Activated naive CD4-positive, alpha-beta T cell treated with anti-CD3 and anti-CD28 coated beads for 36 hours (primary cell): Measurements from ENCODE around the gene FRMD6. TPM values are rescaled to one million over a fixed set of nuclear protein-coding genes. Genes with fewer than 3 reads are reported as not detected.
A peak's percentile ranks its signal among the peaks of the same experiment; 100 is the strongest.

Source experiments
- CTCF ChIA-PET: fragments of 350-600 bp; sonication (Branson Sonifier 250); formaldehyde crosslinking; loops from one replicate; lab custom pipeline; 2021; ENCODE audit warnings: antibody characterized with exemption; lab: Charles Lee
- DNase-seq: peaks from one replicate; pipeline ENCODE4 v3.0.0-alpha.2; 2020
- H3K27ac Mint-ChIP-seq: one replicate; pipeline ENCODE4 v1.8.0; 2021; ENCODE audit warnings: mild to moderate bottlenecking, mixed read lengths
- H3K27me3 Mint-ChIP-seq: one replicate; pipeline ENCODE4 v1.8.0; 2021; ENCODE audit warnings: low read depth, mixed read lengths
- H3K36me3 Mint-ChIP-seq: one replicate; pipeline ENCODE4 v1.8.0; 2021; ENCODE audit warnings: low read depth, mixed read lengths
- H3K4me1 Mint-ChIP-seq: one replicate; pipeline ENCODE4 v1.8.0; 2021; ENCODE audit warnings: low read depth, mixed read lengths
- H3K4me3 Mint-ChIP-seq: one replicate; pipeline ENCODE4 v1.8.0; 2021; ENCODE audit warnings: mild to moderate bottlenecking, moderate library complexity, mixed read lengths
- H3K9me3 Mint-ChIP-seq: one replicate; pipeline ENCODE4 v1.8.0; 2021; ENCODE audit warnings: mixed read lengths
- intact Hi-C: fragments of 100-400 bp; cut with micrococcal nuclease; formaldehyde crosslinking; loops from one replicate; pipeline ENCODE4 v1.15.1; 2023
- total RNA-seq, 2 experiments: library from RNA; stranded (reverse); gene quantifications; one replicate each; pipeline ENCODE4 v1.2.3, GENCODE V29; 2021

The FRMD6 gene
- total RNA-seq, 2 experiments from 2014 or later = 3.0 to 3.2 TPM

DNA sequence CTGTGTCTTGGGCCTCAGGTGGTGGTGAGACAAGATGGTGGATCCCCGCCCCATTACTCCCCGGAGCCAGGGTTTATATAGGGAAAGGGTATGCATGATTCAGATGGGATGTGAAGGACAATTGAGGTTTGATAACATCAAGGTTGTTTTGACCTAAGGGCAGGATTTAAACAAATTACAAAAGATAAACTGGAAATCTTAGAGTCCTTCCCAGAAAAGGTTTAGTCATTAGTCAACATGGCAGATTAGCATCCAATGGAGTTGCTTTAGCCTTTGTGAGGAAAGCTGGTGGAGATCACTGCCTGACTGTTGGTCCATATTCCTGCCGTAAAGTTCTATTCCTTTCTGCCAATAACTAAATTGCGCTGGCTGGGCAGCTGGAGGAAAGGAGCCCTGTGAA is 15.6 kb upstream of the FRMD6 start:
- CTCF ChIA-PET = no interaction called here
- Mint-ChIP-seq H3K27me3 (peaks cover 20% of the 10 kb centered on the region), H3K36me3 (no peaks in the 10 kb centered on the region), H3K9me3 (no peaks in the 10 kb centered on the region), H3K4me3 (no peak overlapping the region), H3K4me1 (peaks cover 7% of the 10 kb centered on the region), H3K27ac (no peak overlapping the region)
- DNase-seq = no peak
- intact Hi-C loops = no loop called here

DNA sequence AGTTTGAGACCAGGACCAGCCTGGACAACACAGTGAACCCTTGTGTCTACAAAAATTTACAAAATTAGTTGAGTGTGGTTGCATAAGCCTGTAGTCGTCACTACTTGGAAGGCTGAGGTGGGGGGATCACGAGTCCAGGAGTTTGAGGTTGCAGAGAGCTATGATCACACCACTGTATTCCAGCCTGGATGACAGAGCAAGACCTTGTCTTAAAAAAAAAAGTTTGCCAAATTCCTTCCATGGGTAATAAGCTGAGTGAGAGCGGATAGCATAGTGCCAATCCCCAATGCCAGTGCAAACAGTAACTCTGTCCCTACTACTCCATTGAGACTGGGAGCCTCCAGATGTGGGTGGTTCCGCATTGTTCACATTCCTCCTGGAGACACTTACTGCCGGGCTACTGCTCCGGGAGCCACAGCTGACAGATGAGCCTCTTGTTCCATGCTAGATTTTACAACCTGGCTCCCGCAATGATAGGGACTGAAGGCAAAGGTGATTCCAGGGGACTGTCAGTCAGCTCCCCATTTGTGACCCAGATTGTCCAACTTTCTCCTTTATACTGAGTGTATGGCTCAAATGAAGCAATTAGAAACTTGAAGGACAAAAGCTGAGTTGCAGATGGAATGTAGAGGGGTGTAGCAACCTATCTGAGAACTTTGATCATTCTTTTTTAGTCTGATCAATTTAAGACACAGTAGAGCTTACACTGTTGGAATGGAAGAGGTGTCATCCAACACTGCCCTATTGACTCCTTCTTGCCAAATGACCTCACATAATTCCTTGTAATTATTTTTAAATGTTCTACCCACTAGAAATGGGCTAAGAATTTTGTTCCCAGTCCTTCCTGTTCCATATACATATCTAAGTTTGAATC is 13.4 kb upstream of the FRMD6 start:
- intact Hi-C loops = no loop called here
- Mint-ChIP-seq H3K9me3 (no peaks in the 10 kb centered on the region), H3K27me3 (peaks cover 20% of the 10 kb centered on the region), H3K36me3 (no peaks in the 10 kb centered on the region), H3K4me1 (no peaks in the 10 kb centered on the region), H3K27ac (no peak overlapping the region), H3K4me3 (no peak overlapping the region)
- CTCF ChIA-PET = interaction anchor here (1.4 kb wide), 1 partner anchor 14 kb away, joined by 4 read pairs; the partner anchor contains the start of gene FRMD6
- DNase-seq = no peak

DNA sequence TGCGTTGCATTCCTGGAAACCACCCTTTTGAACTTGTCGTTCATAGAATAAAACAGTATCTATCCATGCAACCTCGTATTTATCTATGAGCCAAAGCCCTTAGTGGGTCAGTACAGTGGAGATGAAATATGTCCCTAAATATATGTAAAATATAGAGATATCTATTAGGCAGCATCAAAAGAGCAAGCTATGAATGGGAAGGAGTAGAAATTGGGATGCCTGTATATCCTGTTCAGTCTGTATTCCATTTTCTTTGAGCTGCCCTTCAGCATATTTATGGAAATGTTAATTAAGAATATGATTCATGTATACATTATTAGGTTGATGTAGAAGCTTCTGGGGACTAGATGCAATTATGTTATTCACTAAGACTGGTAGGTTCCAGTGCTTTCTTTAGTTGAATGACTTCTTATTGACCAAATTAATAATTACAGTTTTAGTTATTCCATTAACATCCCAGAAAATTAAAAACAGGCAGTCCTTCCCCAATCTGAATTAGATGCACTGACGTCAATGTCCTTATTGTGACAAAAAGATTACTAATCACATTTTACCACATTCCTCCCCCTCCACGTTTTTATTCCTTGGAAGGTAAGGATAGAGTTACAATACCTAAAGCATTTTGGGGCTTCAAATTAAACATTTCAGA is 11.9 kb upstream of the FRMD6 start:
- H3K4me1 Mint-ChIP-seq = no peaks in the 10 kb centered on the region
- intact Hi-C loops = no loop called here
- DNase-seq = no peak
- no peaks in the 10 kb centered on the region for H3K36me3 Mint-ChIP-seq
- no peak overlapping the region for H3K27ac Mint-ChIP-seq
- no peaks in the 10 kb centered on the region for H3K9me3 Mint-ChIP-seq
- peaks cover 16% of the 10 kb centered on the region for H3K27me3 Mint-ChIP-seq
- CTCF ChIA-PET = interaction anchor here (0.7 to 1.4 kb wide), 2 partner anchors 13 to 17 kb away, joined by 3 to 4 read pairs; partner anchors contain the start of gene FRMD6
- H3K4me3 Mint-ChIP-seq = no peak overlapping the region

- Mint-ChIP-seq H3K36me3 (no peaks in the 10 kb centered on the region), H3K4me1 (no peaks in the 10 kb centered on the region), H3K9me3 (no peaks in the 10 kb centered on the region), H3K27me3 (peaks cover under 1% of the 10 kb centered on the region), H3K27ac (no peak overlapping the region), H3K4me3 (no peak overlapping the region)
- CTCF ChIA-PET = interaction anchor here (2.3 kb wide), 1 partner anchor 9 kb away, joined by 8 read pairs; the partner anchor contains the start of gene FRMD6
- DNase-seq = no peak
- intact Hi-C loops = no loop called here
Measured at GRCh38 chr14:51643140-51643539, 8.6 kb upstream of the FRMD6 start.

- Mint-ChIP-seq H3K4me1 (no peaks in the 10 kb centered on the region), H3K27ac (no peak overlapping the region), H3K36me3 (no peaks in the 10 kb centered on the region), H3K9me3 (no peaks in the 10 kb centered on the region), H3K4me3 (no peak overlapping the region), H3K27me3 (no peaks in the 10 kb centered on the region)
- CTCF ChIA-PET = interaction anchor here (2.3 kb wide), 1 partner anchor 8 kb away, joined by 8 read pairs; the partner anchor contains the start of gene FRMD6
- intact Hi-C loops = no loop called here
- DNase-seq = no peak
Measured at GRCh38 chr14:51644217-51644933, 7.3 kb upstream of the FRMD6 start.

GRCh38 chr14:51648296-51648695 is 3.4 kb upstream of the FRMD6 start:
- CTCF ChIA-PET = no interaction called here
- Mint-ChIP-seq H3K27ac (no peak overlapping the region), H3K4me3 (no peak overlapping the region), H3K36me3 (no peaks in the 10 kb centered on the region), H3K9me3 (no peaks in the 10 kb centered on the region), H3K27me3 (peaks cover 3% of the 10 kb centered on the region), H3K4me1 (peaks cover 13% of the 10 kb centered on the region)
- intact Hi-C loops = no loop called here
- no peak for DNase-seq

- Mint-ChIP-seq H3K4me1 (peaks cover 21% of the 10 kb centered on the region), H3K27me3 (peaks cover 3% of the 10 kb centered on the region), H3K9me3 (no peaks in the 10 kb centered on the region), H3K4me3 (peak overlapping the region; percentile 74), H3K27ac (no peak overlapping the region), H3K36me3 (no peaks in the 10 kb centered on the region)
- CTCF ChIA-PET = interaction anchor here (1.9 to 3.7 kb wide), 2 partner anchors 125 kb away, joined by 4 to 32 read pairs; no protein-coding TSS in a partner anchor
- intact Hi-C loops = loop anchor here (1.0 to 10.0 kb wide), 10 partner anchors 91 to 1649 kb away; partner anchors contain the start of genes GNG2, SOS2, TMX1 and TRIM9
- DNase-seq = no peak
Measured at GRCh38 chr14:51650716-51651387, 858 bp upstream of the FRMD6 start.

DNA sequence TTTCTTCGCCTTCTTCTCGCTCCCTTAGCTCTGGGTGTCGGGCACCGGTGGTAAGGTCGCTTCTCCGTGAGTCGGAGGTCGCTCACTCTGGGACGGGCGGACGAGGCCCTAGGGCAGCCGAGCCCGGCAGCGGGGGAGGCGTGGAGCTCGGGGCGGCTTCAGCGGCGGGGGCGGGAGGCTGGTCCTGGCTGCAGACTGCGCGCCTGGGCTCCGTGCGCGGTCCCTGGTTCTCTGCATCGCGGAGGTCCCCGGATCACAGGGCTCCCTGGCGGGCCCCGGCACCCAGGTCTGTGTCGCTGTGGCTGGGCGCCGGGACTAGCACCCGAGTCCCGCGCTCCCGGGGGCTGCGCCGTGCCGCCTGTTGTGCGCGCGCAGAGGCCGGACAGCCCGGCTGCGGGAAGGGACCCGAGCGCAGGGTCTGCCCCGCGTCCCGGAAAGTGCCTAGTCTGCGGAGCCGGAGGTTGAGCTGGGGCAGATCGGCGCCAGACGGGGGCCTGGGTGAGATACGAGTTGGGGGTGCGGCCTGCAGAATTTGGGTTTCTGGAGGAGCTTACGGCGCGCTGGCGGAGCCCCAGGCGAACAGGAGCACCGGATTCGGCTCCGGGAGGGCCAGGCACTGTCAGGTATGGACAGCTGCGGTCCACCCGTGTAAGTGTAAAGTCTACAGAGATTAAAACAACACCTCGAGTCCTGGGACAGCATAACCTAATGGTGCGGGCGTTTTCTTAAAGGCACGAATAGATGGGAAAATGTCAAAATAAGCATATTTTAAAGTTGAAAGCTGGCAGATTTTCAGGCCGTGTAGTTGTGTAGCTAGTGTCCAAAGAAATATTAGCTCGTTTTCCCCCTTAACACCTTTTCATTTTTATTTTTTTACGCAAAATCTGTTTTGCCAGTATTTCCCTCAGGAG is 713 bp downstream of the FRMD6 start:
- no peaks in the 10 kb centered on the region for H3K36me3 Mint-ChIP-seq
- peaks cover 21% of the 10 kb centered on the region for H3K4me1 Mint-ChIP-seq
- peak overlapping the region; percentile 41 for H3K27ac Mint-ChIP-seq
- peak; percentile 38 for DNase-seq
- H3K27me3 Mint-ChIP-seq = peaks cover 11% of the 10 kb centered on the region
- intact Hi-C loops = loop anchor here (1.0 to 10.0 kb wide), 16 partner anchors 24 to 1650 kb away; partner anchors contain the start of genes GNG2, RTRAF, SOS2 and TRIM9
- CTCF ChIA-PET = interaction anchor here (0.7 to 3.7 kb wide), 23 partner anchors 9 to 583 kb away, joined by 3 to 32 read pairs (median 4); partner anchors contain the start of gene TMX1
- no peaks in the 10 kb centered on the region for H3K9me3 Mint-ChIP-seq
- H3K4me3 Mint-ChIP-seq = peak overlapping the region; percentile 78

DNA sequence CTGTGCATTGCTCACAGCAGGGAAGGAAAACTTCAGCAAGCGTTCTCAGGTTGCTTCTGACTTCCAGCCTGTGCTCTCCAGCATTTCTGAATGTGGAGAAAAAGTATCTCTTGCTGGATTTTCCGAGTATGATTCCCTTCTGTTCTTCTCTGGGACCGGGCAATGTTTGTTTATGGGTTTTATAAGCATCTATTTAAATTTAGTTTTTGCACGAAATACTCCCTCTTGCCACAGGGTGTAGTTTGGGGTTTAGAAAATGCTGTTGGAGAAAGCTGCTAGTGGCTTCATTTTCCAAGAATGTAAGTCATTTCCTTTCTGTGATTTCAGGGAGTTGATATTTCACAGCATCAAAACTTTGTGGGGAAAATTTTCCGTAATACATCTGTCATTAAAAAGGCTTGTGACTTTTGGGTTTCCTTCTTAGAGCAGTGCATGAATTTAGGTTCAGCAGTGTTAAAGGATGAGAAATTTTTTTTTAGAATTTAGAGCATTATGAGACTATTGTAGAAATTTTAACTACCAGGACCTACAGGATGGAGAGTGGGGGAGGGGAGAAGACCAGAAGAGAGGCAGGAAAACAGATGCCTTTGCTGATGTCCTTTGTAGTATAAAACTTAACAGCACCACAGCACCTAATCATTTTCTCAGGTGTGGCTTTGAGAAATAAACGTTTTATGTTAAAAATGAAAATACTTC is 1.5 kb downstream of the FRMD6 start:
- Mint-ChIP-seq H3K36me3 (no peaks in the 10 kb centered on the region), H3K27ac (no peak overlapping the region), H3K4me3 (peak overlapping the region; percentile 78), H3K4me1 (peaks cover 21% of the 10 kb centered on the region), H3K27me3 (peaks cover 14% of the 10 kb centered on the region), H3K9me3 (no peaks in the 10 kb centered on the region)
- intact Hi-C loops = loop anchor here (1.0 to 10.0 kb wide), 16 partner anchors 23 to 1651 kb away; partner anchors contain the start of genes GNG2, RTRAF, SOS2 and TRIM9
- peak; percentile 23 for DNase-seq
- CTCF ChIA-PET = interaction anchor here (0.7 to 3.7 kb wide), 19 partner anchors 10 to 584 kb away, joined by 3 to 32 read pairs (median 4); partner anchors contain the start of gene TMX1
